WTC11 (cell line): ENCODE results near the gene AKR1C3. TPM values are rescaled to one million over a fixed set of nuclear protein-coding genes. Genes with fewer than 3 reads are reported as not detected.

Experiments
- ATAC-seq: fragments of 200-7000 bp; cut with Tn5 transposase; 2 replicates; pipeline ENCODE4 v1.10.0; 2021; ENCODE audit warnings: mild to moderate bottlenecking, moderate library complexity
- CTCF ChIA-PET: fragments of 300-600 bp; sonication (Branson Sonifier 250); formaldehyde crosslinking; loops from one replicate; lab custom pipeline; 2021; ENCODE audit warnings: antibody characterized with exemption; lab: Charles Lee
- POLR2A ChIA-PET: fragments of 350-600 bp; sonication (Branson Sonifier 250); formaldehyde crosslinking; loops from one replicate; lab custom pipeline; 2021; ENCODE audit warnings: antibody characterized with exemption; lab: Charles Lee
- DNase-seq: peaks from one replicate; pipeline ENCODE4 v3.0.0; 2021; ENCODE audit warnings: low spot score
- H3K27ac Mint-ChIP-seq: 2 replicates; pipeline ENCODE4 v1.8.0; 2021; ENCODE audit warnings: mixed read lengths
- H3K27me3 Mint-ChIP-seq: 2 replicates; pipeline ENCODE4 v1.8.0; 2021; ENCODE audit warnings: low read depth, mild to moderate bottlenecking, moderate library complexity, mixed read lengths
- H3K36me3 Mint-ChIP-seq: 2 replicates; pipeline ENCODE4 v1.8.0; 2021; ENCODE audit warnings: mixed read lengths
- H3K4me1 Mint-ChIP-seq: 2 replicates; pipeline ENCODE4 v1.8.0; 2022; ENCODE audit warnings: mixed read lengths
- H3K4me3 Mint-ChIP-seq: 2 replicates; pipeline ENCODE4 v1.8.0; 2021; ENCODE audit warnings: mild to moderate bottlenecking, moderate library complexity, mixed read lengths
- H3K9me3 Mint-ChIP-seq: 2 replicates; pipeline ENCODE4 v1.8.0; 2021; ENCODE audit warnings: mixed read lengths
- CBFB ChIP-seq: sonication (generic); formaldehyde crosslinking; IDR thresholded peaks from 2 replicates; pipeline ENCODE4 v1.8.1; 2022; ENCODE audit warnings: mild to moderate bottlenecking, low read depth, missing genetic modification reagents
- CREB1 ChIP-seq: sonication (generic); formaldehyde crosslinking; IDR thresholded peaks from 2 replicates; pipeline ENCODE4 v1.8.0; 2023; ENCODE audit warnings: mild to moderate bottlenecking, missing genetic modification reagents
- GABPB1 ChIP-seq: sonication (generic); formaldehyde crosslinking; IDR thresholded peaks from 2 replicates; pipeline ENCODE4 v1.8.1; 2023; ENCODE audit warnings: mild to moderate bottlenecking, missing genetic modification reagents
- NFE2L1 ChIP-seq: sonication (generic); formaldehyde crosslinking; IDR thresholded peaks from 2 replicates; pipeline ENCODE4 v1.8.1; 2023; ENCODE audit warnings: missing genetic modification reagents
- RORB ChIP-seq: fragments of 250-450 bp; sonication (Bioruptor Pico); IDR thresholded peaks from 2 replicates; pipeline ENCODE4 v1.9.0; 2021; ENCODE audit warnings: mild to moderate bottlenecking
- SP1 ChIP-seq: sonication (generic); formaldehyde crosslinking; conservative IDR thresholded peaks from 2 replicates; pipeline ENCODE4 v1.8.1; 2022; ENCODE audit warnings: missing genetic modification reagents
- ZNF396 ChIP-seq: fragments of 250-450 bp; sonication (Bioruptor Pico); IDR thresholded peaks from 2 replicates; pipeline ENCODE4 v1.8.0; 2021; ENCODE audit warnings: mild to moderate bottlenecking, moderate library complexity, borderline replicate concordance
- total RNA-seq: library from RNA; stranded (reverse); gene quantifications from 3 replicates; pipeline ENCODE4 v1.2.3, GENCODE V29; 2021
- TF ChIP-seq, protein P1 (sequence below): sonication (generic); formaldehyde crosslinking; IDR thresholded peaks from 2 replicates; pipeline ENCODE4 v1.8.1; 2022; ENCODE audit warnings: low read depth, mild to moderate bottlenecking, moderate library complexity, missing genetic modification reagents, borderline replicate concordance
- TF ChIP-seq, protein P2 (sequence below): sonication (generic); formaldehyde crosslinking; IDR thresholded peaks from 2 replicates; pipeline ENCODE4 v1.8.1; 2023; ENCODE audit warnings: mild to moderate bottlenecking, moderate library complexity, missing genetic modification reagents
- TF ChIP-seq, protein P3 (sequence below): sonication (generic); formaldehyde crosslinking; IDR thresholded peaks from 2 replicates; pipeline ENCODE4 v1.8.1; 2023; ENCODE audit warnings: mild to moderate bottlenecking, missing genetic modification reagents, borderline replicate concordance
- TF ChIP-seq, protein P4 (sequence below): sonication (generic); formaldehyde crosslinking; conservative IDR thresholded peaks from 2 replicates; pipeline ENCODE4 v1.8.1; 2022; ENCODE audit warnings: mild to moderate bottlenecking, missing genetic modification reagents
- TF ChIP-seq, protein P5 (sequence below): sonication (generic); formaldehyde crosslinking; IDR thresholded peaks from 2 replicates; pipeline ENCODE4 v1.8.1; 2022; ENCODE audit warnings: missing genetic modification reagents, borderline replicate concordance

AKR1C3 gene
- total RNA-seq, 1 experiment from 2014 or later: 6.7 TPM

DNA sequence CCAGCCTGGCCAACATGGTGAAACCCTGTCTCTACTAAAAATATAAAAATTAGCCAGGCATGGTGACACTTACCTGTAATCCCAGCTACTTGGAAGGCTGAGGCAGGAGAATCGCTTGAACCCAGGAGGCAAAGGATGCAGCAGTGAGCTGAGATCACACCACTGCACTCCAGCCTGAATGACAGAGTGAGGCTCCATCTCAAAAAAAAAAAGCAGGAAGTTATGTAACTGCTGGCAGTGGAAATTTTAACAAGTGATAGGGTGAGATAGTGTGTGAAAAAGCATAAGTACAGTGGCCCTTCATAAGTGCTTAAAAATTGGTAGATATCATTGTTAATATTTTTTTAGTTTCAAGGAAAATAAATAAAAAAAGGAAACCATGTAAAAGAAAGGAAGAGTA is 12.3 kb downstream of the AKR1C3 start:
- ATAC-seq (no peak), DNase-seq (no peak)
- CTCF ChIA-PET: no interaction called here
- H3K27ac Mint-ChIP-seq: no peak overlapping the region
- POLR2A ChIA-PET: no interaction called here
- H3K4me3 Mint-ChIP-seq: no peak overlapping the region
- H3K36me3 Mint-ChIP-seq: peaks cover 22% of the 10 kb centered on the region
- TF ChIP-seq, protein P1, sequence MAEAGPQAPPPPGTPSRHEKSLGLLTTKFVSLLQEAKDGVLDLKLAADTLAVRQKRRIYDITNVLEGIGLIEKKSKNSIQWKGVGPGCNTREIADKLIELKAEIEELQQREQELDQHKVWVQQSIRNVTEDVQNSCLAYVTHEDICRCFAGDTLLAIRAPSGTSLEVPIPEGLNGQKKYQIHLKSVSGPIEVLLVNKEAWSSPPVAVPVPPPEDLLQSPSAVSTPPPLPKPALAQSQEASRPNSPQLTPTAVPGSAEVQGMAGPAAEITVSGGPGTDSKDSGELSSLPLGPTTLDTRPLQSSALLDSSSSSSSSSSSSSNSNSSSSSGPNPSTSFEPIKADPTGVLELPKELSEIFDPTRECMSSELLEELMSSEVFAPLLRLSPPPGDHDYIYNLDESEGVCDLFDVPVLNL: no peak
- no peak for TF ChIP-seq GABPB1
- no peak for TF ChIP-seq ZNF396 (CRISPR knock-in tag)
- TF ChIP-seq, protein P2, sequence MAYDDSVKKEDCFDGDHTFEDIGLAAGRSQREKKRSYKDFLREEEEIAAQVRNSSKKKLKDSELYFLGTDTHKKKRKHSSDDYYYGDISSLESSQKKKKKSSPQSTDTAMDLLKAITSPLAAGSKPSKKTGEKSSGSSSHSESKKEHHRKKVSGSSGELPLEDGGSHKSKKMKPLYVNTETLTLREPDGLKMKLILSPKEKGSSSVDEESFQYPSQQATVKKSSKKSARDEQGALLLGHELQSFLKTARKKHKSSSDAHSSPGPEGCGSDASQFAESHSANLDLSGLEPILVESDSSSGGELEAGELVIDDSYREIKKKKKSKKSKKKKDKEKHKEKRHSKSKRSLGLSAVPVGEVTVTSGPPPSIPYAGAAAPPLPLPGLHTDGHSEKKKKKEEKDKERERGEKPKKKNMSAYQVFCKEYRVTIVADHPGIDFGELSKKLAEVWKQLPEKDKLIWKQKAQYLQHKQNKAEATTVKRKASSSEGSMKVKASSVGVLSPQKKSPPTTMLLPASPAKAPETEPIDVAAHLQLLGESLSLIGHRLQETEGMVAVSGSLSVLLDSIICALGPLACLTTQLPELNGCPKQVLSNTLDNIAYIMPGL (CRISPR knock-in tag): no peak
- H3K9me3 Mint-ChIP-seq: peaks cover 33% of the 10 kb centered on the region
- no peaks in the 10 kb centered on the region for H3K27me3 Mint-ChIP-seq
- no peaks in the 10 kb centered on the region for H3K4me1 Mint-ChIP-seq

DNA sequence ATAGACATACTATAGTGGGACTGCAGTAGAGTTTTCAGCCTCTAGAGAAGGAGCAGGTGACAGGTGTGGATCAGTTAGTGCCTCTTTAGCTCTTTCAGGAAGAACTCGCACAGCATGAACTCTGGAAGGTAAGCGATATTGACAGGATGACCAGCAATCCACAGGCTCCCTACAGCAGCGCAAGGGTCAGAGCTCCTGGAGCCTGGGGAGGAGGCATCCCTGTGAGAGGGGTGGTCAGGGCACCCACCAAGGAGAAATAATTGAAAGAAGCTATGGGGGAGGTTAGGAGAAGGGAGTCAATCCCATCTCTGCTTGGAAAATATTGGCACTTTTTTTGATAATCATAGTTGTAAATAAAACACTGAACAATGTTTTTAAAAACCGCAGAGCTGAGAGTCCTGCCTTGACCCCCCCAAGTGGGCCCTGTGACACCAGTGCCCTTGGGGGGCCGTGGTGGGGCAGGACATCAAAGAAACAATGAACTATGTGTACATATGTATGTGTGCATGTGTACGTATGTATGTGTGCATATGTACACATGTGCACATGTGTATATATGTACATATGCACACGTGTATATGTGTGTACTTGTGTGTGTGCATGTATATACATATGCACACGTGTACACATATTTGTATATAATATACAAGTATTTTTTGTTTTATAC is 13.8 kb downstream of the AKR1C3 start:
- Mint-ChIP-seq H3K4me3 (no peak overlapping the region), H3K27ac (no peak overlapping the region), H3K27me3 (0 out of 2 replicates have a peak, but pooled peaks cover 3% of the 10 kb centered on the region), H3K9me3 (peaks cover 34% of the 10 kb centered on the region), H3K36me3 (peaks cover 22% of the 10 kb centered on the region), H3K4me1 (no peaks in the 10 kb centered on the region)
- POLR2A ChIA-PET: no interaction called here
- ATAC-seq (no peak), DNase-seq (no peak)
- CTCF ChIA-PET: no interaction called here
- TF ChIP-seq, protein P3, sequence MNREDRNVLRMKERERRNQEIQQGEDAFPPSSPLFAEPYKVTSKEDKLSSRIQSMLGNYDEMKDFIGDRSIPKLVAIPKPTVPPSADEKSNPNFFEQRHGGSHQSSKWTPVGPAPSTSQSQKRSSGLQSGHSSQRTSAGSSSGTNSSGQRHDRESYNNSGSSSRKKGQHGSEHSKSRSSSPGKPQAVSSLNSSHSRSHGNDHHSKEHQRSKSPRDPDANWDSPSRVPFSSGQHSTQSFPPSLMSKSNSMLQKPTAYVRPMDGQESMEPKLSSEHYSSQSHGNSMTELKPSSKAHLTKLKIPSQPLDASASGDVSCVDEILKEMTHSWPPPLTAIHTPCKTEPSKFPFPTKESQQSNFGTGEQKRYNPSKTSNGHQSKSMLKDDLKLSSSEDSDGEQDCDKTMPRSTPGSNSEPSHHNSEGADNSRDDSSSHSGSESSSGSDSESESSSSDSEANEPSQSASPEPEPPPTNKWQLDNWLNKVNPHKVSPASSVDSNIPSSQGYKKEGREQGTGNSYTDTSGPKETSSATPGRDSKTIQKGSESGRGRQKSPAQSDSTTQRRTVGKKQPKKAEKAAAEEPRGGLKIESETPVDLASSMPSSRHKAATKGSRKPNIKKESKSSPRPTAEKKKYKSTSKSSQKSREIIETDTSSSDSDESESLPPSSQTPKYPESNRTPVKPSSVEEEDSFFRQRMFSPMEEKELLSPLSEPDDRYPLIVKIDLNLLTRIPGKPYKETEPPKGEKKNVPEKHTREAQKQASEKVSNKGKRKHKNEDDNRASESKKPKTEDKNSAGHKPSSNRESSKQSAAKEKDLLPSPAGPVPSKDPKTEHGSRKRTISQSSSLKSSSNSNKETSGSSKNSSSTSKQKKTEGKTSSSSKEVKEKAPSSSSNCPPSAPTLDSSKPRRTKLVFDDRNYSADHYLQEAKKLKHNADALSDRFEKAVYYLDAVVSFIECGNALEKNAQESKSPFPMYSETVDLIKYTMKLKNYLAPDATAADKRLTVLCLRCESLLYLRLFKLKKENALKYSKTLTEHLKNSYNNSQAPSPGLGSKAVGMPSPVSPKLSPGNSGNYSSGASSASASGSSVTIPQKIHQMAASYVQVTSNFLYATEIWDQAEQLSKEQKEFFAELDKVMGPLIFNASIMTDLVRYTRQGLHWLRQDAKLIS (CRISPR knock-in tag): no peak
- TF ChIP-seq, protein P4, sequence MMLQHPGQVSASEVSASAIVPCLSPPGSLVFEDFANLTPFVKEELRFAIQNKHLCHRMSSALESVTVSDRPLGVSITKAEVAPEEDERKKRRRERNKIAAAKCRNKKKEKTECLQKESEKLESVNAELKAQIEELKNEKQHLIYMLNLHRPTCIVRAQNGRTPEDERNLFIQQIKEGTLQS (CRISPR knock-in tag): no peak
- TF ChIP-seq, protein P5, sequence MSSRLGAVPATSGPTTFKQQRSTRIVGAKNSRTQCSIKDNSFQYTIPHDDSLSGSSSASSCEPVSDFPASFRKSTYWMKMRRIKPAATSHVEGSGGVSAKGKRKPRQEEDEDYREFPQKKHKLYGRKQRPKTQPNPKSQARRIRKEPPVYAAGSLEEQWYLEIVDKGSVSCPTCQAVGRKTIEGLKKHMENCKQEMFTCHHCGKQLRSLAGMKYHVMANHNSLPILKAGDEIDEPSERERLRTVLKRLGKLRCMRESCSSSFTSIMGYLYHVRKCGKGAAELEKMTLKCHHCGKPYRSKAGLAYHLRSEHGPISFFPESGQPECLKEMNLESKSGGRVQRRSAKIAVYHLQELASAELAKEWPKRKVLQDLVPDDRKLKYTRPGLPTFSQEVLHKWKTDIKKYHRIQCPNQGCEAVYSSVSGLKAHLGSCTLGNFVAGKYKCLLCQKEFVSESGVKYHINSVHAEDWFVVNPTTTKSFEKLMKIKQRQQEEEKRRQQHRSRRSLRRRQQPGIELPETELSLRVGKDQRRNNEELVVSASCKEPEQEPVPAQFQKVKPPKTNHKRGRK (CRISPR knock-in tag): no peak
- TF ChIP-seq CBFB (CRISPR knock-in tag) (no peak), CREB1 (CRISPR knock-in tag) (no peak), NFE2L1 (CRISPR knock-in tag) (no peak), SP1 (CRISPR knock-in tag) (no peak), RORB (CRISPR knock-in tag) (no peak)
